GM12878 (cell line): Measurements from ENCODE around the gene WWC2. TPM values are rescaled to one million over a fixed set of nuclear protein-coding genes. Genes with fewer than 3 reads are reported as not detected.

ENCODE experiments used
- ATAC-seq: fragments of 200-7000 bp; cut with Tn5 transposase; 3 replicates; pipeline ENCODE4 v1.9.1; 2020; ENCODE audit warnings: mild to moderate bottlenecking, moderate library complexity
- BruUV-seq: library from RNA; stranded (reverse); fragments of 400-500 nt; replicated peaks from 2 replicates; lab custom pipeline; 2021; lab: Mats Ljungman, UMichigan
- CTCF ChIA-PET: fragments of 300-600 bp; sonication (Branson Sonifier 250); formaldehyde crosslinking; extraction: SDS; loops from one replicate; lab custom pipeline; 2021; ENCODE audit warnings: inconsistent platforms; lab: Yijun Ruan, JAX
- POLR2A ChIA-PET: fragments of 350-600 bp; formaldehyde crosslinking; extraction: SDS; loops from one replicate; lab custom pipeline; 2021; ENCODE audit warnings: inconsistent platforms; lab: Charles Lee
- RAD21 ChIA-PET: fragments of 300-600 bp; sonication (Branson Sonifier 250); formaldehyde crosslinking; loops from one replicate; lab custom pipeline; 2023; ENCODE audit warnings: antibody characterized with exemption; ENCODE audit not compliant: unreplicated experiment; lab: Charles Lee
- SMC1A ChIA-PET: fragments of 300-600 bp; sonication (Branson Sonifier 250); formaldehyde crosslinking; loops from one replicate; lab custom pipeline; 2023; ENCODE audit not compliant: unreplicated experiment, uncharacterized antibody; lab: Charles Lee
- DNase-seq: peaks from one replicate; pipeline ENCODE4 v3.0.0-alpha.2; 2011; ENCODE audit warnings: low read depth, low spot score
- FAIRE-seq: peaks from 3 replicates; lab custom pipeline; 2011; peaks lifted over from hg19 to GRCh38; lab: Jason Lieb, UNC
- H2AFZ ChIP-seq: 2 replicates; pipeline ENCODE4 v1.6.0; 2011; ENCODE audit warnings: low read depth, low read length, control low read depth; ENCODE audit not compliant: control insufficient read depth
- H3K27ac ChIP-seq: 2 replicates; pipeline ENCODE4 v1.5.1; 2011; ENCODE audit warnings: control low read depth; ENCODE audit not compliant: control insufficient read depth, insufficient read depth
- H3K27me3 ChIP-seq, 2 experiments: replicated peaks in 1 of 2; 2 replicates each; pipeline versions ENCODE4 v1.6.0 to v1.6.1; 2011; ENCODE audit warnings: low read length in 1 of 2; ENCODE audit not compliant: control insufficient read depth in 2 of 2, insufficient read depth in 2 of 2
- H3K36me3 ChIP-seq, 2 experiments: 2 replicates each; pipeline ENCODE4 v1.5.1; 2011; ENCODE audit warnings: low read length in 1 of 2; ENCODE audit not compliant: control insufficient read depth in 2 of 2, insufficient read depth in 2 of 2
- H3K4me1 ChIP-seq: 2 replicates; pipeline ENCODE4 v1.6.1; 2011; ENCODE audit warnings: mild to moderate bottlenecking, low read length, moderate library complexity, mixed read lengths; ENCODE audit not compliant: control insufficient read depth, insufficient read depth
- H3K4me2 ChIP-seq: 2 replicates; pipeline ENCODE4 v1.6.0; 2011; ENCODE audit warnings: control low read depth; ENCODE audit not compliant: control insufficient read depth, insufficient read depth
- H3K4me3 ChIP-seq: fragments of 200-600 bp; sonication (generic); 2 replicates; pipeline ENCODE4 v1.5.1; 2016
- H3K79me2 ChIP-seq: 2 replicates; pipeline ENCODE4 v1.6.0; 2011; ENCODE audit warnings: low read length; ENCODE audit not compliant: control insufficient read depth, insufficient read depth
- H3K9ac ChIP-seq: 2 replicates; pipeline ENCODE4 v1.8.0; 2011; ENCODE audit warnings: low read length, control low read depth, mixed read lengths; ENCODE audit not compliant: control insufficient read depth, insufficient read depth
- H3K9me3 ChIP-seq: replicated peaks from 3 replicates; pipeline ENCODE4 v1.5.1; 2011; ENCODE audit warnings: mild to moderate bottlenecking, low read length; ENCODE audit not compliant: control insufficient read depth, insufficient read depth
- H4K20me1 ChIP-seq: 2 replicates; pipeline ENCODE4 v1.6.0; 2011; ENCODE audit not compliant: control insufficient read depth, insufficient read depth
- CEBPZ ChIP-seq: fragments of 150-350 bp; IDR thresholded peaks from 2 replicates; pipeline ENCODE4 v1.6.1; 2016; ENCODE audit warnings: low read depth, low read length
- GABPA ChIP-seq: IDR thresholded peaks from 2 replicates; pipeline ENCODE4 v1.6.1; 2014; ENCODE audit warnings: antibody characterized with exemption, low read depth, mild to moderate bottlenecking, inconsistent platforms
- HDGF ChIP-seq: fragments of 450-650 bp; IDR thresholded peaks from 2 replicates; pipeline ENCODE4 v1.6.1; 2016; ENCODE audit warnings: antibody characterized with exemption
- MAX ChIP-seq: IDR thresholded peaks from 2 replicates; pipeline ENCODE4 v1.6.1; 2012; ENCODE audit warnings: low read depth, low read length, improper control_type of control experiment
- RAD21 ChIP-seq: IDR thresholded peaks from 2 replicates; pipeline ENCODE4 v1.6.1; 2011; ENCODE audit warnings: mild to moderate bottlenecking, low read depth, low read length, moderate library complexity; ENCODE audit not compliant: insufficient read depth
- SREBF1 ChIP-seq: IDR thresholded peaks from 2 replicates; pipeline ENCODE4 v1.6.1; 2012; ENCODE audit warnings: mild to moderate bottlenecking, low read length
- ZNF622 ChIP-seq: fragments of 450-650 bp; IDR thresholded peaks from 2 replicates; pipeline ENCODE4 v1.6.1; 2017; ENCODE audit warnings: mild to moderate bottlenecking, inconsistent platforms
- WGBS: methylation state at CpG from one replicate; pipeline ENCODE4 v1.1.6; 2016; ENCODE audit warnings: low lambda C conversion rate; ENCODE audit not compliant: insufficient replicate concordance, insufficient coverage; ENCODE audit errors: missing lambda C conversion rate; 5-methylcytosine and 5-hydroxymethylcytosine counted together
- in situ Hi-C: fragments of 300-500 bp; cut with MboI; formaldehyde crosslinking; loops from 9 replicates; pipeline ENCODE4 v1.14.3; 2018; ENCODE audit warnings: mixed read lengths
- intact Hi-C: fragments of 100-400 bp; cut with micrococcal nuclease; formaldehyde crosslinking; loops from one replicate; pipeline ENCODE4 v1.14.2; 2022; ENCODE audit not compliant: unreplicated experiment
- polyA plus RNA-seq, 11 experiments: library from polyadenylated mRNA; depleted of rRNA in 4 of 11; unstranded in 6 of 11; stranded (reverse) in 5 of 11; fragments of >200 nt; fragmentation: Nextera tagmentation in 4 of 11; fragmentation: Illumina TruSeq in 1 of 11; extraction: Ambion mirVana in 4 of 11; extraction: Trizol in 1 of 11; gene quantifications; 1 replicate in 1 of 11; 2 replicates in 10 of 11; pipeline versions ENCODE4 v1.2.1 to v1.2.3, GENCODE V29; 2011 to 2016; ENCODE audit warnings: inconsistent platforms in 2 of 11, missing spikeins in 2 of 11, low read depth in 1 of 11
- total RNA-seq, 4 experiments: library from RNA; depleted of rRNA in 3 of 4; stranded (reverse); fragments of >200 nt in 3 of 4; fragmentation: Illumina TruSeq in 1 of 4; extraction: Trizol in 1 of 4; gene quantifications; 2 replicates each; pipeline versions ENCODE4 v1.2.1 to v1.2.3, GENCODE V29; 2013 to 2021

The WWC2 gene
- total and polyA plus RNA-seq, 10 of the 15 experiments (the other 5 are each of a cell fraction or from before 2014, with no cell fraction given): 0.02 to 0.72 (median 0.06) TPM; not detected in 3

- no peak for DNase-seq
- in situ Hi-C loops (no loop called here), intact Hi-C loops (no loop called here)
- ChIA-PET SMC1A (no interaction called here), POLR2A (no interaction called here), CTCF (no interaction called here), RAD21 (no interaction called here)
- H4K20me1 ChIP-seq: no peaks in the 10 kb centered on the region
- no peak overlapping the region for H3K4me2 ChIP-seq
- no peak overlapping the region for H3K27ac ChIP-seq
- H3K9me3 ChIP-seq: no peaks in the 10 kb centered on the region
- 32% methylated on average over 5 of the region's 5 CpGs for WGBS
- no peak overlapping the region for H3K4me3 ChIP-seq
- no peak overlapping the region for H2AFZ ChIP-seq
- ATAC-seq: no peak
- peaks cover 0 to 2% of the 10 kb centered on the region in 2 experiments; a peak in 2 of 4 replicates for H3K27me3 ChIP-seq
- H3K79me2 ChIP-seq: no peaks in the 10 kb centered on the region
- BruUV-seq: no TSS peak
- TF ChIP-seq SREBF1 (no peak), ZNF622 (no peak), HDGF (no peak), MAX (no peak), CEBPZ (no peak), GABPA (no peak), RAD21 (no peak)
- no peak for FAIRE-seq
- no peaks in the 10 kb centered on the region for H3K4me1 ChIP-seq
- no peaks in the 10 kb centered on the region for H3K36me3 ChIP-seq
- no peak overlapping the region for H3K9ac ChIP-seq
Measured at GRCh38 chr4:183105092-183105491, 6.0 kb downstream of the WWC2 start.
